HUDEP-2 (cell line): ENCODE results near the gene SPP2.
A peak's percentile ranks its signal among the peaks of the same experiment; 100 is the strongest.

Experiments used
- DNase-seq, 76 experiments: peaks; one replicate each; lab custom pipeline; 2025; ENCODE audit not compliant: unreplicated experiment in 76 of 76; lab: John Stamatoyannopoulos, UW

The SPP2 gene

GRCh38 chr2:234050455-234051135 lies at the start of gene SPP2:
Gene SPP2, plus strand, starts transcription at chr2:234050702. Its CDS starts 85 bp downstream, at chr2:234050787.
- no peak for DNase-seq

GRCh38 chr2:234001380-234002160 lies 48.9 kb upstream of the SPP2 start:
- DNase-seq: no peak

GRCh38 chr2:234002281-234002680 lies 48.2 kb upstream of the SPP2 start:
- no peak for DNase-seq

- DNase-seq: peak in 6 of 76 experiments; percentile 7 to 22 (median 10)
Measured at GRCh38 chr2:234003972-234004617, 46.4 kb upstream of the SPP2 start.

GRCh38 chr2:234005126-234005525 lies 45.4 kb upstream of the SPP2 start:
- DNase-seq: no peak

GRCh38 chr2:234006501-234006900 lies 44.0 kb upstream of the SPP2 start:
- DNase-seq: no peak

- no peak for DNase-seq
Measured at GRCh38 chr2:234014427-234014826, 36.1 kb upstream of the SPP2 start.

GRCh38 chr2:234015861-234016260 lies 34.6 kb upstream of the SPP2 start:
- no peak for DNase-seq

GRCh38 chr2:234019896-234020295 lies 30.6 kb upstream of the SPP2 start:
- no peak for DNase-seq

- no peak for DNase-seq
Measured at GRCh38 chr2:234020332-234020731, 30.2 kb upstream of the SPP2 start.

- DNase-seq: no peak
Measured at GRCh38 chr2:234022424-234022823, 28.1 kb upstream of the SPP2 start.

- no peak for DNase-seq
Measured at GRCh38 chr2:234024304-234024703, 26.2 kb upstream of the SPP2 start.

GRCh38 chr2:234025466-234025865 lies 25.0 kb upstream of the SPP2 start:
- no peak for DNase-seq

GRCh38 chr2:234025891-234026401 lies 24.6 kb upstream of the SPP2 start:
- DNase-seq: no peak

- DNase-seq: no peak
Measured at GRCh38 chr2:234026693-234027254, 23.7 kb upstream of the SPP2 start.

- no peak for DNase-seq
Measured at GRCh38 chr2:234027641-234028040, 22.9 kb upstream of the SPP2 start.

GRCh38 chr2:234029150-234029733 lies 21.3 kb upstream of the SPP2 start:
- no peak for DNase-seq

GRCh38 chr2:234031207-234031606 lies 19.3 kb upstream of the SPP2 start:
- DNase-seq: no peak

GRCh38 chr2:234032279-234032856 lies 18.1 kb upstream of the SPP2 start:
- no peak for DNase-seq

GRCh38 chr2:234033174-234033573 lies 17.3 kb upstream of the SPP2 start:
- no peak for DNase-seq
